Activated CD4-positive, CD25-positive, alpha-beta regulatory T cell treated with anti-CD3 and anti-CD28 coated beads, Interleukin-2, amount 50 U/mL, for 16 hours (primary cell): Measurements from ENCODE around the gene IKZF4.
"Not testable (repeated sequence)": the region's sequence is repeated elsewhere in the genome, so short reads cannot be mapped to it uniquely, and the experiment has no call there.

Experiments used
- DNase-seq: peaks from one replicate; pipeline ENCODE4 v3.0.0-alpha.2; 2020; ENCODE audit warnings: low read depth, low spot score

IKZF4 gene

DNA sequence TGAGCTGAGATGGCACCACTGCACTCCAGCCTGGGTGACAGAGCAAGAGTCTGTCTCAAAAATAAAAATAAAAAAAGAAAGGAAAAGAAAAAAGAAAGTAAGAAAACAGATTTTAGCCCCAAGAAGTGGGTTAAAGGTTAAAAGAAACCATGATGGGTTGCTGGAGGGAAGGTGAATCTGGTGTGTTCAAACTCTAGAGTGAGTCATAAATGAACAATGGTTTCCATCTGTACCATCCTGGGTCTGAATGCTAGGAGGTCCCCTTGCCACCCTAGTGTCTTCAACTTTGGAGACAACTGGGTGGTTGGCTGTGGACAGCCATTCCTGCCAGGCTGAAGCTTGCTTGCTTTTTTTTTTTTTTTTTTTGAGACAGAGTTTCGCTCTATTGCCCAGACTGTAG, 19.3 kb downstream of the IKZF4 start:
- no peak for DNase-seq

DNA sequence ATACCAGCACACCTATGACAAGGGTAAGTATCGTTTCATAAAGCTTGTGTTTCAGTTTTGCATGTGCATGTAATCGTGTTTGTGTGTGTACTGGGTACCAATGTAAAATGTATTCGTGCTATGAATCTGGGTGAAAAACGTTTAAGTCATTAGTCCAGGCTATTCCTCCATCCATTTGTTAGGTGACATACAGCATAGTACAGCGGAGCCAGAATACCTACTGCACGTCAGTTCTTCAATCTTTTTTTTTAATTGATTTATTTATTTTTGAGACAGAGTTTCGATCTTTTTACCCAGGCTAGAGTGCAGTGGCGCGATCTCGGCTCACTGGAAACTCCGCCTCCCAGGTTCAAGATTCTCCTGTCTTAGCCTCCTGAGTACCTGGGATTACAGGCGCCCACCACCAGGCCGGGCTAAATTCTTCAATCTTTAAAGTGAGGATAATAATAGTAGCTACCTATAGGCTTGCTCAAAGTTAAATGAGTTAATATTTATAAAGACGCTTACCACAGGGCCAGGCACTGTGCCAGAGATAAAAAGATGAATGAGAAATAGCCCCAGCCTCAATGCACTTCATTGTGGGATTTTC, 20.2 kb downstream of the IKZF4 start:
- no peak for DNase-seq

DNA sequence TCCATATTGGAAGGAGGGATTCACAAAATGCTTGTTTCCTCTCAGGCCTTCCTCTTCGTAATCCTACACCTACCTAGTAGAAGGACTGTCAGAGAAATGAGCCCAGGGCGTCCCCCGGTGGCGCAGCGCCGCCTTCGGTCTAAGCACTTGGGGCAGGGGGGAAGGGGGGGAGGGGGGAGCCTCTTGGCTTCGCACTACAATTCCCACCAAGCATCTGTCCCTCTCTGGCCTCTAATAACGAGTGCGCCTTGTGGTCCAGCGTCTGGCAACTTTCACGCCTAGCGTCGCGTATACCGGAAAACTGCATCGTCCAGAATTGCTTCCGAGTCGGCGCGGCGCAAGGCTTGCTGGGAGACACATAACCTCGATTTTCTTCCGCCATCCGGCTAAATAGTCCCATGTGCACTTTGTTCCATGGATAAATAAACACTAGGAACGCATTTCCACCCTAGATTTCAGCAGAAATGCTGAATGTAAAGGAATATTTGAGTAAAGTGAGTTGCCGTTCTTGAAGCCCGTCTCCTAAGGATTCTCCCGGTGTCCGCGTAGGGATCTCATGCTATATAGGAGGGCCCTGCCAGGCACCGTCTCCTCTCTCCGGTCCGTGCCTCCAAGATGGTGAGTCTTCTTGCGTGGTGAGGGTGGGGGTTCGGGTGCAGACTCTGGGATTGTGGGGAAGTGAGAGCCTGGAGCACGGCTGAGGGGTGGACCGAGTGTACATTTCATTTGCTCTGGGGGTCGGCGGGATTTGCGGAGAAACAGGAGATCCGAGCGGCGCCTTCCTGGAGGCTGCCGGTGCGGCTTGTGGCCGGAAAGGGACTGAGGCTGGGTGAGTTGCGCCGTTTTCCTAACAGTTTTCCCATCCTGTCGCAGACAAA, 20.9 kb downstream of the IKZF4 start, which contains the start of gene RPS26:
TSS of gene RPS26 (plus strand) at position 367 of the 878 bp plus-strand sequence. CDS start at position 616, 249 bp downstream.
- peak; percentile 86 for DNase-seq

DNA sequence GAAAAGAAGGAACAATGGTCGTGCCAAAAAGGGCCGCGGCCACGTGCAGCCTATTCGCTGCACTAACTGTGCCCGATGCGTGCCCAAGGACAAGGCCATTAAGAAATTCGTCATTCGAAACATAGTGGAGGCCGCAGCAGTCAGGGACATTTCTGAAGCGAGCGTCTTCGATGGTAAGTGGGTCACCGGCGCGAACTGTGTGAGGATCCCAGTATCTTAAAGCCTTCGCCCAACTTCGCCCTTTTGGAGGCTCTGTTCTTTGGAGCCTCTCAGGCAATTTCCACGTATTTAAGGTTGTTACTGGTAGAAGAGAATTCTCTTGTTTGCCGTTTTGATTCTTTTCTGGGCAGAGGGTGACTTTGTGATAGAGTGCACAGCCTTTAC, 21.6 kb downstream of the IKZF4 start:
- DNase-seq = not testable (repeated sequence)

- no peak for DNase-seq
Measured at GRCh38 chr12:56042843-56043242, 22.0 kb downstream of the IKZF4 start.

DNA sequence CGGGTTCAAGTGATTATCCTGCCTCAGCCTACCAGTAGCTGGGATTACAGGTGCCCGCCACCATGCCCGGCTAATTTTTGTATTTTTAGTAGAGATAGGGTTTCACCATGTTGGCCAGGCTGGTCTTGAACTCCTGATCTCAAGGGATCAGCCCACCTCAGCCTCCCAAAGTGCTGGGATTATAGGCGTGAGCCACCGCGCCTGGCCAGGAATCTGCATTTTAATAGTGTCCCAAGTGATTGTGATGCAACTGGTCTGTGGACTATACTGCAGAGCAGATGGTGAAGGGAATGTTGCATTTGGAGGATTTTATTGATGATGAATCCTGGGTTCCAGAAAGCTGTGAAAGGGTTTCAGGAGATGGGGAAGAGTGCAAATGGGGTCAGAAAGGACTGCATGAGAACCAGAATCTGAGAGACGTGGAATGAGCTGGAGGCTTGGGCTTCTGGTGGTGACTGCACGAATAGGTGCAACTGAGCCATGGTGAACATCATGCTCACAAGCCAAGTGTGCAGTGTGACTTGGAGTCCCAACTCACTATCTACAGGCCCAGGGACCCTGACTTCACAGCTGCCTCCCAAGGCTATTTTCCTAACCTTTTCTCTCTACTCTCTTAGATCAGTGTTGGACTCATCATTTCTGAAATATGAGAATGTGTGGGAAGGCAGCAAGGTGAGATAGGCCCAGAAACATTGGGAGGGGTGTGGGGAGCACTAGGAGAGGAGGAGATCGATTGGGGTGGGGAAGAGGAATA, 25.4 kb downstream of the IKZF4 start:
- DNase-seq = no peak

DNA sequence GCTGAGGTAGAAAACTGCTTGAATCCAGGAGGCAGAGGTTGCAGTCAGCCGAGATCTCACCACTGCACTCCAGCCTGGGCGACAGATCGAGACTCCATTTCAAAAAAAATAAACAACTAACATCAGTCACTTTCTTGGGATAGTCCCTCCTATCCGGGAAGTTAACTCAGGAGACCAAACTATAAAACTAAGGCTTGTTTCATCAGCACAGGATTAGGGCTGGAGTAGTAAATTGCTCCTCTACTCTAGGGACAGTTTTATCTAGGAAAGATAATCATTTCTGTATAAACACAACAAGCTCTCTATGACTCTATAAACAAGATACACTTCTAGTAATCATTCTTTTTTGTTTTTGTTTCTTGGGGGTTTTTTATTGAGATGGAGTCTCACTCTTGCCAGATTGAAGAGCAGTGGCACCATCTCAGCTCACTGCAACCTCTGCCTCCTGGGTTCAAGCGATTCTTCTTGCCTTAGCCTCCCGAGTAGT, 32.6 kb downstream of the IKZF4 start:
- no peak for DNase-seq

DNA sequence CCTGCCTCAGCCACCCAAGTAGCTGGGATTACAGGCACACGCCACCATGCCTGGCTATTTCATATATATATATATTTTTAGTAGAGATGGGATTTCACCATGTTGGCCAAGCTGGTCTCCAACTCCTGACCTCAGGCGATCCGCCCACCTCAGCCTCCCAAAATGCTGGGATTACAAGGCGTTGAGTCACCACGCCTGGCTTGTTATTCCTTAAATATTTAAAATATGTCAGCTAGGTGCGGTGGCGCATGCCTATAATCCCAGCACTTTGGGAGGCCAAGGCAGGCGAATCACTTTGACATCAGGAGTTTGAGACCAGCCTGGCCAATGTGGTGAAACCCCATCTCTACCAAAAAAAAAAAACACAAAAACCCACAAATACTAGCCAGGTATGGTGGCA, 39.1 kb downstream of the IKZF4 start:
- DNase-seq = not testable (repeated sequence)

DNA sequence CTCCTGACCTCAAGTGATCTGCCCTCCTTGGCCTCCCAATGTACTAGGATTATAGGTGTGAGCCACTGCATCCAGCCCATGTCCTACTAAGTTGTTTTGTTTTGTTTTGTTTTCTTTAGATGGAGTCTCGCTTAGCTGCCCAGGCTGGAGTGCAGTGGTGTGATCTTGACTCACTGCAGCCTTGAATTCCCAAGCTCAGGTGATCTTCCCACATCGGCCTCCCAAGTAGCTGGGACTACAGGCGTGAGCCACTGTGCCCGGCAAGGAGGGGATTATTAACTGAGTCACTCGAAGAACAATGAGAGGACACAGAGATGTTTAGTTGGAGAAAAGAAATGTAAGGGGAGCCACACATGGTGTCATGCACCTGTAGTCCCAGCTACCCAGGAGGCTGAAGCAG, 41.1 kb downstream of the IKZF4 start:
- DNase-seq = no peak

- no peak for DNase-seq
Measured at GRCh38 chr12:56062996-56063395, 42.2 kb downstream of the IKZF4 start.

- DNase-seq = no peak
Measured at GRCh38 chr12:56071648-56072047, 50.8 kb downstream of the IKZF4 start.

- no peak for DNase-seq
Measured at GRCh38 chr12:56074396-56074795, 53.6 kb downstream of the IKZF4 start.

GRCh38 chr12:56077966-56078365, 57.1 kb downstream of the IKZF4 start:
- DNase-seq = not testable (repeated sequence)

DNA sequence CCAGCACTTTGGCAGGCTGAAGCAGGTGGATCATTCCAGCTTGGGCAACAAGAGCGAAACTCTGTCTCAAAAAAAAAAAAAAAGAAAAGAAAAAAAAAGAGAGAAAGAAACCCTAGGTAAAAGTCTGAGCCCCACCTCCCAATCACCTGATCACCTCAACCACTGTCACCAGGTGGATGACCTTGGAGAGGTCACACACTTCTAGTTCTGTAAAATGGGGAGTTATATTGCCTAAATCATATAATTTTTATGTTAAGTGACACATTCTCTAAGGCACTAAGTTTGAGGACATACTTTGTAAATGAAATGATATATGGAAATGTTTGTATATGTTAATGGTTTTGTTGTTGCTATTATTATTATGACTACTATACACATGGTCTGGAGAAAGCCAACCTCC, 57.6 kb downstream of the IKZF4 start:
- no peak for DNase-seq

DNA sequence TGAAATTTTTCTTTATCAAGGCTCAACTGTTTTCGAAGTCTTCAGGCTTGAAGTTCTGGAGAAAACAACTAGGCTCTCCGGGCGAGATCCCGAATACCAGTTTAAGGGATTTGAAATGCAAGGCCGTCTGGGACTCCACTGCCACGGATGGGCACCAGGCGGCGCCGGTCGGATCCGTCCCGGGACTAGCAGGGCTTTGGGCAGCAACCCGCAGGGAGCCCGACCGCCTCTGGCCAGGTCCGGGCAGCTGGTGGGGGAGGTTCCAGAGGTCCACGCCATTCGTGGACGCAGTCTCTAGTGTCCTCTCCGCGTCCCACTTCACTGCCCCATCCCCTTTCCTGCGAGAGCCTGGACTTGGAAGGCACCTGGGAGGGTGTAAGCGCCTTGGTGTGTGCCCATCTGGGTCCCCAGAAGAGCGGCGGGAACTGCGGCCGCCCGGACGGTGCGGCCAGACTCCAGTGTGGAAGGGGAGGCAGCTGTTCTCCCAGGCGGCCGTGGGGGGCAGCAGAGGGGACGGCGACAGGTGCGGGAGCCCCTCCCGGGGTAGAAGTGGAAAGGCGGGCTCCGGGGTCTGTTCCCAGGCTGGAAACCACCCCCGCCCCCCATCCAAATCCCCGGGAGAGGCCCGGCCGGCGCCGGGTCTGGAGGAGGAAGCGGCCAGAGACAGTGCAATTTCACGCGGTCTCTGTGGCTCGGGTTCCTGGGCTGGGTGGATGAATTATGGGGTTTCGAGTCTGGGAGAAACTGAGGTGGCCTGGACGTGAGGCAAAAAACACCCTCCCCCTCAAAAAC, 58.3 kb downstream of the IKZF4 start:
- DNase-seq = no peak

DNA sequence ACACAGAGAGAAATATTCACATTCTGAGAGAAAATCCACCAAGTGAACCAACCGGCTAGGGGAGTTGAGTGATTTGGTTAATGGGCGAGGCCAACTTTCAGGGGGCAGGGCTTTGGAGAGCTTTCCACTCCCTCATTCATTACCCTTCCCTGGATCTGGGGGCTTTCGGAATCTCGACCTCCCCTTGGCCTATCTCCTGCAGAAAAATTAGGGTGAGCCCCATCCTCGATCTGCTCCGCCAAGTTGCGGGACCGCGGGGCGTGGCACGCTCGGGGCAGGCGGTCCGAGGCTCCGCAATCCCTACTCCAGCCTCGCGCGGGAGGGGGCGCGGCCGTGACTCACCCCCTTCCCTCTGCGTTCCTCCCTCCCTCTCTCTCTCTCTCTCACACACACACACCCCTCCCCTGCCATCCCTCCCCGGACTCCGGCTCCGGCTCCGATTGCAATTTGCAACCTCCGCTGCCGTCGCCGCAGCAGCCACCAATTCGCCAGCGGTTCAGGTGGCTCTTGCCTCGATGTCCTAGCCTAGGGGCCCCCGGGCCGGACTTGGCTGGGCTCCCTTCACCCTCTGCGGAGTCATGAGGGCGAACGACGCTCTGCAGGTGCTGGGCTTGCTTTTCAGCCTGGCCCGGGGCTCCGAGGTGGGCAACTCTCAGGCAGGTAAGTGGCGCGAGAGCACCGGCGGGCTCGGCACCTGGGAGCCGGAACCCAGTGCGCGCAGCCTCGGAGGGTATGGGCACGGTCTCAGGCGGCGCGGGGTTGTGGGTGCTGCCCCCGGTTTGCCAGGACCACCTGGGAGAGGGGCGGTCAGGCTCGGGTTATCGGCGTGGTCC, 59.1 kb downstream of the IKZF4 start, which contains the start of gene ERBB3:
TSS of gene ERBB3 (plus strand) at position 443 of the 833 bp plus-strand sequence. CDS start at position 579, 136 bp downstream.
- no peak for DNase-seq

- no peak for DNase-seq
Measured at GRCh38 chr12:56080556-56081138, 59.8 kb downstream of the IKZF4 start.

DNA sequence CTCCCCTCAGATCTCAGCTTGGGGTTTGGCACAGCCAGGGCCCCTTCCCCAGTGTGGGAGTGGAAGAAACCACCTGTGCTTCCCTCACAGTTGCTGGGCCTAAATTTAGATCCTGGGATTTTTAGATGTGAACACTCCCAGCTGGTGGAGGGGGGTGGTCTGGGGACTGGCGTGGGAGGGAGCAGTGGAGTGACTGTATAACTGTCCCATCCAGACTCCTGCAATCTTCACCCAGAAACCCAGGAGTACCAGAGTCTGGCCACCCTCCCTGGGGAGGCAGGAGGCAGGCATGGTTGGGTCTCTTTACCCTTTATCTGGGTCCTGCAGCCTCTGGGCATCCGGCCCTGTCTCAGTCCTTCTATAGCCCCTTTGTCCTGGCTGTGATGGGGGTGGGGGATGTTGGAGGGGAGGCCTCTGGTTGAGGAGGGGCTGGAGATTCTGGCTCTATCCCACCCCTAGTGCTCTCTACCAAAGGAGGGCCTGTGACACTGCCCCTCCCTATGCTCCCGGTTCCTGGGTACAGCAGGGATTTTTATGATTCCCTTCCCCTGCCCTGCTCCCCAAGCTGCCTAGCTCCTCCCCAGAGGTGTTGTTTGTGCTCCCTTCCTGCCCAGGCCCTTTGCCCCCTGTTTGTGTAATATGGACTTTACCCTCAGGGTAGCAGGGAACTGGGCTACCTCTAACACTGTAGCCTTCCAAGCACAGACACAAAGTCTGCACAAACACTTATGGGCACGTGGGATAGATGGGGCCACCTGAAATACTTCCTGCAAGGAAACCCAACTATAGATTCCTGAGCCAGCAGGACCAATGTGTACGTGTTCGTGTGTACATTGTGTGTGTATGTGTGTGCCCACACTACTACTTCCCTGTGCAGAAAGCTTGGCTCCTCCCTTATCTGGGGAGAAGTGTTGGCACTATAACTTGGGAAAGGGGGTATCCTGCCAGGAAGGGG, 60.8 kb downstream of the IKZF4 start:
- DNase-seq = no peak

DNA sequence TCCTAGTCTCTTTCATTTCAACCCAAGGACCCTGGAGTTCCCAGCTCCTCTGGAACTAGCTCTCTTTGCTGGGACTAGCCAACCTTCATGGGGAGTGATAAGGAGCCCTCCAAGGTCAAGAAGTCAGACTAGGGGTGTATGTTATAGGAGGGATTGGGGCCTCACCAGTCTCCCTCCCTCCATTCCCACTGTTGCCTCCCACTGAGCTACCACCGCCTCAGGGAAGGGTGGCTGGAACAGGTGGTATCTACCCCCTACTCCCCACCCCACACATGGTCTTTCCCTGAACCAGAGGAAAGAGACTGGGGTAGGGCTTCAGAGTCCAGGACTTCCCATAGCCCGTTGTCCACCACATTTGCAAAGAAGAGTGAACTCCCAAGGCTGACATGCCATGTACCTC, 61.5 kb downstream of the IKZF4 start:
- no peak for DNase-seq
